Aorta (tissue), 5 donors: Measurements from ENCODE around the gene PRIM1. TPM values are rescaled to one million over a fixed set of nuclear protein-coding genes. Genes with fewer than 3 reads are reported as not detected.
A peak's percentile ranks its signal among the peaks of the same experiment; 100 is the strongest.
"Not testable (repeated sequence)": the region's sequence is repeated elsewhere in the genome, so short reads cannot be mapped to it uniquely, and the experiment has no call there.

Source experiments
- ATAC-seq: fragments of 200-7000 bp; cut with Tn5 transposase; one replicate; pipeline ENCODE4 v1.9.1; 2022; ENCODE audit warnings: moderate library complexity; ENCODE audit not compliant: low FRiP score
- DNase-seq, 2 donors: peaks; one replicate each; pipeline ENCODE4 v3.0.0-alpha.2; 2020
- H3K27ac ChIP-seq, 2 donors: one replicate each; pipeline ENCODE4 v1.5.1; 2013; ENCODE audit warnings: low read length in 2 of 2, mild to moderate bottlenecking in 2 of 2, moderate library complexity in 2 of 2, control low read depth in 1 of 2, inconsistent platforms in 1 of 2, low read depth in 1 of 2
- H3K27me3 ChIP-seq, 2 donors: one replicate each; pipeline ENCODE4 v1.6.1; 2013; ENCODE audit warnings: control low read depth in 1 of 2, low read length in 1 of 2, mild to moderate bottlenecking in 1 of 2, moderate library complexity in 1 of 2; ENCODE audit not compliant: insufficient read depth in 2 of 2, control insufficient read depth in 1 of 2
- H3K36me3 ChIP-seq, 2 donors: one replicate each; pipeline ENCODE4 v1.6.1; 2013; ENCODE audit warnings: control low read depth in 1 of 2, low read length in 1 of 2, mild to moderate bottlenecking in 1 of 2; ENCODE audit not compliant: insufficient read depth in 2 of 2, control insufficient read depth in 1 of 2
- H3K4me1 ChIP-seq, 2 donors: one replicate each; pipeline ENCODE4 v1.6.1; 2013; ENCODE audit warnings: low read length in 2 of 2, control low read depth in 1 of 2, mild to moderate bottlenecking in 1 of 2, moderate library complexity in 1 of 2; ENCODE audit not compliant: insufficient read depth in 2 of 2, control insufficient read depth in 1 of 2
- H3K4me3 ChIP-seq, 2 donors: one replicate each; pipeline ENCODE4 v1.5.1; 2013; ENCODE audit warnings: low read length in 2 of 2, control low read depth in 1 of 2, mild to moderate bottlenecking in 1 of 2
- H3K9me3 ChIP-seq: one replicate; pipeline ENCODE4 v1.6.1; 2013; ENCODE audit warnings: mild to moderate bottlenecking, low read length; ENCODE audit not compliant: control insufficient read depth
- WGBS, 2 donors: extraction: QIAGEN DNeasy Blood & Tissue Kit; methylation state at CpG; one replicate each; pipeline ENCODE4 v1.1.7; 2013; 5-methylcytosine and 5-hydroxymethylcytosine counted together
- intact Hi-C, 2 donors: fragments of 100-400 bp; cut with DNase I; formaldehyde crosslinking; loops; one replicate each; pipeline versions ENCODE4 v1.14.2 to v1.15.0; 2022
- polyA plus RNA-seq, 2 donors: library from polyadenylated mRNA; stranded (reverse); fragments of 200-250 nt; gene quantifications; one replicate each; pipeline ENCODE4 v1.2.3, GENCODE V29; 2013
- total RNA-seq, 2 donors: library from RNA; stranded (reverse); fragmentation: NEBNext Ultra II Directional; extraction: Animal tissue kit (Norgen Biotek cat#: 25700); gene quantifications; one replicate each; pipeline ENCODE4 v1.2.1, GENCODE V29; 2021
- donor health status: healthy with polysubstance abuse.
- donor health status: Bipolar disorder and iron deficiency.
- donor health status: DM: no; HTN: no; CAD: no.
- donor health status: DM: no; HTN: no; CAD: no.
- donor health status: DM: yes; HTN: yes; CAD: no.

The PRIM1 gene
- total and polyA plus RNA-seq, 4 donors: 1.9 to 4.6 (median 2.8) TPM

GRCh38 chr12:56753566-56753965 lies 1.4 kb upstream of the PRIM1 start:
- no peaks in the 10 kb centered on the region for H3K9me3 ChIP-seq
- no peaks in the 10 kb centered on the region for H3K27me3 ChIP-seq
- H3K36me3 ChIP-seq: no peaks in the 10 kb centered on the region
- 100% methylated on average over 1 of the region's 1 CpG for WGBS, 2 donors
- DNase-seq: no peak
- H3K4me3 ChIP-seq: no peak overlapping the region
- H3K4me1 ChIP-seq: no peaks in the 10 kb centered on the region
- no peak for ATAC-seq
- no peak overlapping the region for H3K27ac ChIP-seq
- intact Hi-C loops: loop anchor here in 1 of 2 donors (10.0 kb wide), 1 partner anchor 311 kb away; no protein-coding TSS in a partner anchor

GRCh38 chr12:56750596-56750995 lies 1.5 kb downstream of the PRIM1 start:
- H3K4me3 ChIP-seq, ATAC-seq, DNase-seq, H3K27ac ChIP-seq, H3K36me3 ChIP-seq, H3K27me3 ChIP-seq, H3K4me1 ChIP-seq, H3K9me3 ChIP-seq: not testable (repeated sequence)
- intact Hi-C loops: loop anchor here in 1 of 2 donors (10.0 kb wide), 1 partner anchor 314 kb away; no protein-coding TSS in a partner anchor
- 91 to 93% methylated on average over 13 of the region's 13 CpGs for WGBS, 2 donors

DNA sequence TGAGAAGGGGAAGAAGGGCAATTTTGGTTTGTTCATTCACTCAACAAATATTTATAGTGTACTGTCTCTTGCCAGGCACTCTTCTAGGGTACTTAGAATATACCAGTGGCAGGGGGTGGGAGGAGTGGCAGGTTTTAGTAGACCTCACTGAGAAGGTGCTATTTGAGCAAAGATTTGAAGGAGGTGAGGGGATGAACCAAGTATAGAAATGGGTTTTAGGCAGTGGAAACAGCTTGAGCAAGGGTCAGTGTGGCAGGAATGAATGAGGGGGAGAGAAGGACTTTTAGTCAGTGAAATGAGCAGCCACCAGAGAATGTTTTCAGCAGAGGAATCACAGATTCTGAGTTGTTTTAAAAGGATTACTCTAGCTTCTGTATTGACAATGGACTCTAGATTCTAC lies 2.3 kb downstream of the PRIM1 start:
- no peaks in the 10 kb centered on the region for H3K4me1 ChIP-seq
- H3K4me3 ChIP-seq: no peak overlapping the region
- H3K27me3 ChIP-seq: no peaks in the 10 kb centered on the region
- H3K9me3 ChIP-seq: no peaks in the 10 kb centered on the region
- intact Hi-C loops: loop anchor here in 1 of 2 donors (10.0 kb wide), 1 partner anchor 315 kb away; no protein-coding TSS in a partner anchor
- H3K27ac ChIP-seq: no peak overlapping the region
- no peak for DNase-seq
- H3K36me3 ChIP-seq: no peaks in the 10 kb centered on the region
- no peak for ATAC-seq

GRCh38 chr12:56749359-56749758 lies 2.8 kb downstream of the PRIM1 start:
- Histone ChIP-seq H3K36me3 (no peaks in the 10 kb centered on the region), H3K27ac (no peak overlapping the region), H3K9me3 (no peaks in the 10 kb centered on the region), H3K27me3 (no peaks in the 10 kb centered on the region), H3K4me3 (no peak overlapping the region), H3K4me1 (no peaks in the 10 kb centered on the region)
- ATAC-seq (no peak), DNase-seq (no peak)
- WGBS, 2 donors: 75 to 86% methylated on average over 2 of the region's 2 CpGs
- intact Hi-C loops: no loop called here

GRCh38 chr12:56728139-56728861 lies 23.8 kb downstream of the PRIM1 start:
- no peak overlapping the region for H3K27ac ChIP-seq
- no peak overlapping the region for H3K4me3 ChIP-seq
- no peaks in the 10 kb centered on the region for H3K27me3 ChIP-seq
- H3K9me3 ChIP-seq: no peaks in the 10 kb centered on the region
- DNase-seq: peak in 1 of 2 donors; percentile 41
- no peak for ATAC-seq
- no peaks in the 10 kb centered on the region for H3K4me1 ChIP-seq
- WGBS, 2 donors: 95% methylated on average over 11 of the region's 11 CpGs
- no peaks in the 10 kb centered on the region for H3K36me3 ChIP-seq
- intact Hi-C loops: loop anchor here (5.0 to 10.0 kb wide), 2 partner anchors 81 to 83 kb away; partner anchors contain the start of gene ATP5F1B (in 2 of the 2)

- not testable (repeated sequence) for H3K9me3 ChIP-seq, H3K27me3 ChIP-seq, H3K4me1 ChIP-seq, ATAC-seq, H3K36me3 ChIP-seq
- 66 to 68% methylated on average over 15 of the region's 15 CpGs for WGBS, 2 donors
- peak overlapping the region in 1 of 2 donors; percentile 88 for H3K27ac ChIP-seq
- intact Hi-C loops: loop anchor here (5.0 to 10.0 kb wide), 2 partner anchors 79 to 81 kb away; partner anchors contain the start of gene ATP5F1B (in 2 of the 2)
- peak in 1 of 2 donors; percentile 42 for DNase-seq
- H3K4me3 ChIP-seq: peak overlapping the region in 1 of 2 donors; percentile 21
Measured at GRCh38 chr12:56726196-56726675, 25.9 kb downstream of the PRIM1 start.

- WGBS, 2 donors: 7 to 8% methylated on average over 7 of the region's 7 CpGs
- ATAC-seq: no peak
Measured at GRCh38 chr12:56725723-56726102, 26.4 kb downstream of the PRIM1 start.

DNA sequence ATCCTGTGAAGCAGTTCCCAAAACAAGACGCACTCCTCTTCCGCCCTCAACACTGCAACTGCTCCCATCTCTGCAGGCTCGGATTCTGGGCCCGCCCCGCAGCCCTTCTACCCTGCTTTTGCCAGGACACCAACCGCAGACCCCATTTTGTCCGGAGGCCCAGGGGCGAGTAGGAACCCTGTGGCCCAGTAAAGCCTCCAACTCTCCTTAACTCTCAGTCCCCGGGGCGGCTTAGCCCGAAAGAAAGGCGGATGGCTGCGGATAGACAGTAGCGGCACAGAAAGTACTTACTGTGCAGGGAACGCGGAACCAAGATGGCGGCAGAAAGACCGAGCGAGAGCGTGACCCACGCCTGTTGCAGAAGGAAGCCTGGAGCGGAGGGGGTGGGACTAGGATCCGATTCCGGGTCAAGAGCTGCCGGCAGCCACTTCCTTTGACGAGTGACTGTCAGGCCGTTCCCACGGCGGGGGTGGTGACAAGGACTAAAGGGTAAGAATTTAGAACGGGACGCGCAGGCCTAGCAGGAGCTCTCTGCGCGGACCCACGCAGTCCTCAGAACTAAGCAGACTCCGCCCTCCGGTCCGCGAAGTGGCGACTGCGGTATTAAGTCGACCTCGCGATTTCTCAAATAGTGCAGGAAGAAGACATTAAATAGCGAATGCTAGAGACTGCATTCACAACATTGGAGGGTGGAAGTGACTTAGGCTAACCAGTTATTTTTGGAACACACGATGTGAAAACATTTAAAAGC lies 27.0 kb downstream of the PRIM1 start, which contains the start of gene NACA:
NACA (minus strand) TSS at position 328 of the 751 bp plus-strand sequence. CDS start 778 bp downstream, outside the sequence.
- WGBS, 2 donors: 0% methylated on average over 46 of the region's 46 CpGs
- H3K9me3 ChIP-seq: no peaks in the 10 kb centered on the region
- no peaks in the 10 kb centered on the region for H3K36me3 ChIP-seq
- DNase-seq (peak; percentile 99 to 100), ATAC-seq (peak; percentile 97)
- H3K4me1 ChIP-seq: peaks cover 0 to 6% of the 10 kb centered on the region in 2 donors
- H3K27me3 ChIP-seq: no peaks in the 10 kb centered on the region
- H3K27ac ChIP-seq: peak within 1 kb of the TSS; percentile 69 to 88
- H3K4me3 ChIP-seq: peak within 1 kb of the TSS; percentile 80 to 82
- intact Hi-C loops: loop anchor here (1.0 to 10.0 kb wide), 4 partner anchors 36 to 80 kb away; partner anchors contain the start of genes ATP5F1B (in 2 of the 2) and PTGES3 (in 2 of the 2)

More at GRCh38 chr12:56725723-56726102, 26.4 kb downstream of the PRIM1 start:
- Histone ChIP-seq H3K9me3 (no peaks in the 10 kb centered on the region), H3K4me1 (peaks cover 0 to 4% of the 10 kb centered on the region in 2 donors), H3K36me3 (no peaks in the 10 kb centered on the region), H3K4me3 (peak overlapping the region; percentile 21 to 80), H3K27me3 (no peaks in the 10 kb centered on the region), H3K27ac (peak overlapping the region; percentile 20 to 88)
- intact Hi-C loops: loop anchor here (1.0 to 10.0 kb wide), 4 partner anchors 37 to 81 kb away; partner anchors contain the start of genes ATP5F1B (in 2 of the 2) and PTGES3 (in 2 of the 2)
- no peak for DNase-seq
